DMS114 treated with DMSO at 0.1 percent for 48 hours (cell line): Measurements from ENCODE around the gene ZKSCAN1.

Experiments
- DNase-seq: peaks from one replicate; lab custom pipeline; 2025; ENCODE audit not compliant: unreplicated experiment; lab: John Stamatoyannopoulos, UW

The ZKSCAN1 gene

DNA sequence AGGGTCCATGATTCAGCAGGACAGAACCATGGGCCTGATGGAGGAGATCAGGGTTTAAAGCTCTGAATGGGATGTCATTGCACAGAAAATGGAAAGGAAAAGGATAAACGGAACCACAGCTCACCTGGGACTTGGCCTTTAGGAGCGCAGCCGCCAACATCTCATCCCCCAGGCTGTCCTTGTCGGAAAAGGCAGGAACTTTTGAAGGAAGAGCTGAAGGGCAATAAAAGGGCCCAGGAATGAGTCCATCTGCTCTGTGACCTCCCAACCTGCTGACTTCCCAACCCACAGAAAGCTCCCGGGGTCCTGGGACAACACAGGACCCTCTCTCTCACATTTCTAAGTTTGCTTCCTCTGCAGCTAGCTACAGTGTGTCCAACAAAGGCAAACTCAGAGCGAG lies 60.0 kb downstream of the ZKSCAN1 start:
- no peak for DNase-seq

DNA sequence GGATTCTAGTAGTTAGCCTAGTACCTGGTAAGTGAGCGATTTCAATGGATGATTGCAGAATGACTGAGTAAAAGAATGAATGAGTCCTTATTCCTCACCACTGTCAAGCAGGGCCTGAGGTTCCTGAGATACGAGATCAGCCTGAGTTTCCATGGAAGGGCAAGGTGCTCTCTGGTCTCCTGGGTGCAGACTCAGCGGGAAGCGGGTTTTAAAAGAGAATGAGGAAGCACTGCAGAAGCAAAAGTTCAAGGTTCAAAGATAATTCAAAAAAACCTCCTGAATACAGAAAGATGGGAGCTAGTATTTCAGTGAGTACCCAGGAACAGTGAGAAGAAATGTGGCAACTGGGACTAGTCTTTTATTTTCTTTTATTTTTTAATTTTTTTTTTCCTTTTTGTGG lies 61.8 kb downstream of the ZKSCAN1 start:
- no peak for DNase-seq

DNA sequence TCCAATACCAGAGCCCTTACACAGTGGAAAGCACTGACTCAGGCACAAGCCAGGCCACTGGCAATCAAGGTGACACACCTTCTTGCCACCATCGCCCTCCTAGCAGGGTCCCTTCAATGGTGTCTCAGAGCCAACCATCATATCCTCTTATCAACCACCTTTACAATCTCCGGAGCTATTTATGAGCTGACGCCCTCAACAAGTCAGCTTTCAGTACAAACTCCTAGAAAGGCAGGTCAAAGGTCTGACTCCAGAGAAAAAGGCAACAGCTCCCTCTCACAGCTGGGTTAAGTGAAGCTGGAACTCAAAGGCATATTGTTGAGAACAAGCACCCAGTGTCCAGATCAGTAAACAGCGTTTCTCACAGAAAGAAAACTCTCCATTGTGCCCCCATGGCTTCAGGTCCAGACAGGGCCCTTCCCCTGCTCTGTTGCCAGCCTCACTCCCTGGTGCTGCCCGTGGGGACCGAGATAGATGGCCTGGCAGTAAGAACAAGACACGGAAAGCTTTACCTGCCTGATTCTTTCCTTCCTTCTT lies 63.7 kb downstream of the ZKSCAN1 start:
- no peak for DNase-seq

DNA sequence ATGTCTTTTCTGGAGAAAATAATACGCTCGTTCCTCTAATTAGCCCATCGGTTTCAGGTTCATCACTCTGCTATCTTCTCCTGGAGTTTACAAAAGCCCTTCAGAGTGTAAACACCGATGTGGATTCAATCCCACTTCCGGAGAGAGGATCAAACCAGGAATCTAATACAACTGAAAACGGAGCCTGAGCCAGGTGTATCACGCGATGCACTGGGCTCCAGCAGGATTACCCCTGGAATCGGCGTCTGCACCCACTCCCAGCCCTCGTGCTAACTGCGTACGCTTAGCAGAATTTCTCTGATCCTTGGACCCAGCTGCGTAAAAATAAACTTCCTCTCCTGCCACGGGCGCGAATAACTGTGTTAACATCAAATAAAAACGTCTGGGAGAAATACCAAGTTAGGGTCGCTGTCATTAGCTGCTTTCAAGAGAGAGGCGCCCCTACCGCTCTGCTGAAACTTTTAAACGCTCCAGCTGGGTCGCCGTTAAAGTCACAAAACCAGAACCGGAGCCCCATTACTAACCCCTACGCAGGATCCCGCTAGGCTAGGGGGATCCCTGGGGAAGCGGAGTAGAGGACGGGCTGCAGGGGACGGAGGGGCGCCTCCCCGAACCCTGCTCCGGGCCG lies 65.6 kb downstream of the ZKSCAN1 start:
- no peak for DNase-seq

DNA sequence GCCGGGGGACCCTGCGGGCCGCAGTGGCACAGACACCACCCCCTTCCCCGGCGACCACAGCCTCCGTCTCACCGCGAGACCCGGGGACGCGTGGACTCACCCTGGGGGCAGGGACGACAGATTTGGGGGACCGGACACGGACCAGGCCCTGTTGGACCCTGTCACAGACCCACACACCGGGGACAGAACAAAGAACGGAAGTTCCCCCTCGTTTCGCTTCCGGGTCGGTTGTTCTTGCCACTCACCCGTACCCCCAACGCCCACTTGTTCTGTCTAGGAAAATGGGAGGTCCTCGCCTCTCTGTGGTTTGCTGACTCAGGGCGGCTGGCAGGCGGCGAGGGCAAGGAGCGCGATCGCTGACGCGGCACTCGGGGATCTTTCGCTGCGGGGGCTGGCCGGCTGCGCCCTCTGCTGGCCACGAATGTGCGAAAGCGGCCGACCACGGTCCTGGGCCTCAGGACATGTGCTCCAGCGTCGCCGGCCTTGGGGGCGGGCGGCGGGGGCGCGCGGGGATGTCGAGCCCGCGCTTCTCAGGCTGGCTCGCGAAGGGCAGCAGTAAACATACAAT lies 66.2 kb downstream of the ZKSCAN1 start, which contains the start of gene ZNF3:
TSS of gene ZNF3 (minus strand) at position 189 of the 568 bp plus-strand sequence. CDS start 4,366 bp downstream, outside the sequence.
- DNase-seq = peak; percentile 94

DNA sequence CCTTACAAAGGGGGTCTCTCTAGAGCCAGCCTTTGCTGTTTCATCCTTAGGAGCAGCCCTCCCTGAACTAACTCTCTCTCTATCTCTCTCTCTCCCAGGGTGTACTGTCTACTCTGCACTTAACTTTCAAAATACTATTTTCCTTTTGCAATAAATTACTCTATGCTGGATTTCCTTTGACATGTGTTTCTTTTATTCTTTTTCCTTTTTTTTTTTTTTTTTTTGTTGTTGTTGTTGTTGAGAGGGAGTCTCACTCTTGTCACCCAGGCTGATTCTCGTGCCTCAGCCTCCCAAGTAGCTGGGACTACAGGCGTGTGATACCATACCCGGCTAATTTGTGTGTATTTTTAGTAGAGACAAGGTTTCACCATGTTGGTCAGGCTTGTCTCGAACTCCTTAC lies 67.6 kb downstream of the ZKSCAN1 start:
- no peak for DNase-seq

DNA sequence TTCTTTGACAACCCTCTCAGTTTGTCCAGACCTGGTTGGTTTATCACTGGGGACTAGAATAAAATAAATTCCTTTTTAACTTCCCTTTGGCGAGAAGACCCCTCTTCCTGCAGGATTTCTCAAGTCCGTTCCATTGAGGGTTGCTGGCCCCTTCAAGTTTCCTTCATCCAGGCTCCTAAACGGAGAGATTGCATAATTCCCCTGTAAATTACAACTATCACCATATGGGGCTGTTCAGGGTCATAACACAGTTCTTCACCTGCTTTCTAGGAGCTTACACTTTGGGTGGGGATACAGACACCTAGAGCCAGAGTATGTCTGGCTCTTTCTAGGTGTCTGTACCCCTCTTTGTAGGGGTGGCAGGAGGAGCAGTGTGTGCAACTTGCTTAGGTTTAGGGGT lies 70.1 kb downstream of the ZKSCAN1 start:
- no peak for DNase-seq

DNA sequence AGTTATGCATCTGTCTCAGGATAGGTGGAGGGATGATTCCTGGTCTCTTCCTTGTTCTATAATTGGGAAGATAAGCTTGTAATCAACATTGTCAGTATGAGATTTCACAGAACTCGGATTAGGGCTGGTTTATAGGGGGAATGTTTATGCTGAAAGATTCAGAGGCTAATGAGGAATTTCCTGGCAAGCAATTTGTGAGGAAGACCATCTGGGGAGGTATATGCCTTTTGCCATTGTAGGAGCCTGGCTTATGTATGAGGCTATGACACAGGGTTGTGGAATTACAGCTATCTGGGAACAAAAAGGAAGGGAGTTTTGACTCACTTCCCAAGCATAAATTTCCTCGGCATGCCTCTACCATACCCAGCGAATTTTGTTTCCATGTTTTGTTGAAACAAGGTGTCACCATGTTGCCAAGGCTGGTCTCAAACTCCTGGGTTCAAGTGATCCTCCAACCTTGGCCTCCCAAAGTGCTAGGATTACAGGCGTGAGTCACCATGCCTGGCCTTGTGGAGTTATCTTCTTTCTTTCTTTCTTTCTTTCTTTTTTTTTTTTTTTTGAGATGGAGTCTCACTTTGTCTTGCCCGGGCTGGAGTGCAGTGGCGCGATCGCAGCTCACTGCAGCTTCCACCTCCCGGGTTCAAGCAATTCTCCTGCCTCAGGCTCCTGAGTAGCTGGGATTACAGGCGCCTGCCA lies 71.8 kb downstream of the ZKSCAN1 start:
- no peak for DNase-seq

DNA sequence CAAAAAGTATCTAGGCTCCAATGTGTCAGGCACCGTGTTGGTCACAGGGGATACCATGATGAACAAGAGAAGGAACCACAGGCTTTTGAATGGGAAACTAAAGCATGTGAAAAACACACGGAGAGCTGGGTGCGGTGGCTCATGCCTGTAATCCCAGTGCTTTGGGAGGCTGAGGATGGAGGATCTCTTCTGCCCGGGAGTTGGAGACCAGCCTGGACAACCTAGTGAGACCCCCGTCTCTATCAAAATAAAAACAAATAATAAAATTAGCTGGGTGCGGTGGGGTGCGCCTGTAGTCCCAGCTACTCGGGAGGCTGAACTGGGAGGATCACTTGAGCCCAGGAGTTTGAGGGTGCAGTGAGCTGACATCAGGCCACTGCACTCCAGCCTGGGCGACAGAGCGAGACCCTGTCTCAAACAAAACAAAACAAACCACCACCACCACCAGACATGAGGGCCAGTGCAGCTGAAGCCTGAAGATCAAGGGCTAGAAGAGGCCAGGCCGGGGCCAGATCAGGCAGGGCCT lies 72.8 kb downstream of the ZKSCAN1 start:
- no peak for DNase-seq

DNA sequence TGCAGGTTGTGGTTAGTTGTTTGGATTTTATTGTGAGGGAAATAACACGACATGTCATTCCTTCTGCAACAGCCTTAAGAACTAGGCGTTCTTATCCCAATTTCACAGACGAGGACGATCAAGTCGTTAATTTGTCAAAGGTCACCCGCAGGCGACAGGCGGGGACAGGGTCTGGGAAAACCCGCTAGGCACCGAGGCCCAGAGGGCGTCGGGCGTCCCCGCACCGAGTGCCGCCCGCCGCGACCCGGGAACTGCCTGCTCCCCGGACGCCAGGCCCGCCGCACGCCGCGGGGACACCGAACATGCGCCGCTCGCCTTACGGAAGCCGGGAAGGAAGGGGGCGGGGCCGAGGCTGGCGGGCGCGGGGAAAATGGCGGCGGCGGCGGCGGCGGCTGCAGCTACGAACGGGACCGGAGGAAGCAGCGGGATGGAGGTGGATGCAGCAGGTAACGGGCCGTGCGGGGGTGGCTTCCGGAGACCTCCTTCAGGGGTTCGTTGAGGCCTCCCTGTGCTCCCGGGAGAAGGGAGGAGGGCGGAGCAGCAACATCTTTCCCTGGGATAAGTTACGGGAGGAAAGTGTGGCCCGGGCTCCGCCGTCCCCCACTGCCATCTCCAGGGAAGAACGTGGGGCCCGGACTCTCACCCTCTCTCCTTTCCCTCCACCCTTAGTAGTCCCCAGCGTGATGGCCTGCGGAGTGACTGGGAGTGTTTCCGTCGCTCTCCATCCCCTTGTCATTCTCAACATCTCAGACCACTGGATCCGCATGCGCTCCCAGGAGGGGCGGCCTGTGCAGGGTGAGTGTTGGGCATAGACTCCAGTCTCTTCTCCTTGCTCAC lies 73.4 kb downstream of the ZKSCAN1 start, which contains the start of gene COPS6:
TSS of gene COPS6 (plus strand) at position 349 of the 837 bp plus-strand sequence. CDS start at position 371, 22 bp downstream.
- DNase-seq = peak; percentile 43

DNA sequence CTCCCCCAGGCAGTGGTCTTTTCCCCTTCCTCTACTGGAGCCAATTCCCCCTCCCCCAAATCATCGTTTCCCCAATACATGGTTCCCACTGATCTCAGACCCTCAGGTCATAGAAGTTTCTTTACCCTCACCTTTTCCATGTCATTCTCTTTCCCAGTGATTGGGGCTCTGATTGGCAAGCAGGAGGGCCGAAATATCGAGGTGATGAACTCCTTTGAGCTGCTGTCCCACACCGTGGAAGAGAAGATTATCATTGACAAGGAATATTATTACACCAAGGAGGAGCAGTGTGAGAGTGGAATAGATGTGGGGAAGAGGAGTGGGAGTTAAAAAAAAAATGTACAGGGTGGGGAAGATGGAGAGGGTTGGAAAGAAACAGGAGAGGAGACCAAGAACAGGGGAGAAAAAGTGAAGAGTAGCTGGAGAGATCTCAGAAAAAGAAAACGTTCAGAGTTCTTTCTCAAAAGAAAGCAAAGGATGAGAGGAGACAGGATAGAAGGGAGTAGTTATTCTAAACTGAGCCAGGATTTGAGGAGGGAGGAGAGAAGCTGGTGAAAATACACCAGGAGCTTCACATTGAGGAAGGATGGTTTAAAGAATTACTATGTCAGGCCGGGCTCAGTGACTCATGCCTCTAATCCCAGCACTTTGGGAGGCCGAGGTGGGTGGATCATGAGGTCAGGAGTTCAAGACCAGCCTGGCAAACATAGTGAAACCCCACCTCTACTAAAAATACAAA lies 74.2 kb downstream of the ZKSCAN1 start:
- no peak for DNase-seq

DNA sequence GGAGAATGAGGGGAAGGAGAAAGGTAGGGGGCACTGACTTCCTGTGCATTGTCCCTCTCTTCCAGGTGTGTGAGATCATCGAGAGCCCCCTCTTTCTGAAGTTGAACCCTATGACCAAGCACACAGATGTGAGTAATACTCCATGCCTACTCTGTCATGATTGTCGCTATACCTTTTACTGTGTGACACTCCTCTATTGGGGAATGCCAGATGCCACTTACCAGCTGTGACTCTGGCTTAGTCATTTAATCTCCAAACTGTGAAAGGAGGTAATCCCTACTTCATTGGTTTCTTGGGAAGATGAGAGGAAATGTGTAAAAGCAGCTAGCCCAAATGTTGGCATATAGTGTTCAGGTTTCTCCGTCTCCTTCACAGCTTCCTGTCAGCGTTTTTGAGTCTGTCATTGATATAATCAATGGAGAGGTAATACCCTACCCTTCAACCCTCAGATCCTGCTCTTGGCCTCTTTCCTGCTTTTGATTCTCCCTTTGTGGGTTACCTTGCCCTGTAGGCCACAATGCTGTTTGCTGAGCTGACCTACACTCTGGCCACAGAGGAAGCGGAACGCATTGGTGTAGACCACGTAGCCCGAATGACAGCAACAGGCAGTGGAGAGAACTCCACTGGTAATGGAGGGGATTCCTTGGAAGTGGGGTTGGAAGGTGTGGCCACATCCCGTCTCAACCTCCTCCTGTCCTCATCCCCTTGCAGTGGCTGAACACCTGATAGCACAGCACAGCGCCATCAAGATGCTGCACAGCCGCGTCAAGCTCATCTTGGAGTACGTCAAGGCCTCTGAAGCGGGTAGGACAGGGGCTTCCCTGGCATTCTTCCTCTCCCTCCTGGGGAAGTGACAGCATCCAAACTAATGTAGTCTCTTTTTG lies 75.4 kb downstream of the ZKSCAN1 start:
- DNase-seq = no peak
